Testis (tissue), 3 donors: Measurements from ENCODE around the gene ADCY10. TPM values are rescaled to one million over a fixed set of nuclear protein-coding genes. Genes with fewer than 3 reads are reported as not detected.
"Not testable (repeated sequence)": the region's sequence is repeated elsewhere in the genome, so short reads cannot be mapped to it uniquely, and the experiment has no call there.

Source experiments
- DNase-seq: peaks from one replicate; pipeline ENCODE4 v3.0.0-alpha.2; 2019
- H3K27ac ChIP-seq, 2 donors: fragments of 200-600 bp; sonication (generic); one replicate each; pipeline ENCODE4 v1.5.1; 2019
- H3K27me3 ChIP-seq: fragments of 200-600 bp; sonication (generic); one replicate; pipeline ENCODE4 v1.5.1; 2019
- H3K36me3 ChIP-seq: fragments of 200-600 bp; sonication (generic); one replicate; pipeline ENCODE4 v1.5.1; 2017; ENCODE audit warnings: low read depth; ENCODE audit errors: missing control alignments
- H3K4me1 ChIP-seq: fragments of 200-600 bp; sonication (generic); one replicate; pipeline ENCODE4 v1.5.1; 2019
- H3K4me3 ChIP-seq, 2 donors: fragments of 200-600 bp; sonication (generic); one replicate each; pipeline ENCODE4 v1.5.1; 2017 to 2019
- H3K9me3 ChIP-seq: fragments of 200-600 bp; sonication (generic); one replicate; pipeline ENCODE4 v1.5.1; 2017
- CTCF ChIP-seq, 3 experiments: fragments of 450-650 bp in 2 of 3; fragments of 200-600 bp in 1 of 3; sonication (generic) in 1 of 3; IDR thresholded peaks; one replicate each; pipeline ENCODE4 v1.5.1; 2016 to 2019; ENCODE audit warnings: antibody characterized with exemption in 3 of 3, mild to moderate bottlenecking in 2 of 3, moderate library complexity in 1 of 3
- POLR2A ChIP-seq: fragments of 450-650 bp; IDR thresholded peaks from one replicate; pipeline ENCODE4 v1.6.1; 2017; ENCODE audit warnings: antibody characterized with exemption, mild to moderate bottlenecking, moderate library complexity
- WGBS, 2 donors: methylation state at CpG; one replicate each; pipeline ENCODE4 v1.1.5; 2018; 5-methylcytosine and 5-hydroxymethylcytosine counted together
- intact Hi-C: fragments of 100-400 bp; cut with DNase I; formaldehyde crosslinking; loops from one replicate; pipeline ENCODE4 v1.15.1; 2023; ENCODE audit warnings: low total_unique reads
- polyA plus RNA-seq: library from polyadenylated mRNA; stranded (reverse); fragments of 350-450 nt; fragmentation: Illumina TruSeq; extraction: RNeasy Lipid Tissue Mini Kit (QIAGEN cat#74804); gene quantifications from one replicate; pipeline ENCODE4 v1.2.3, GENCODE V29; 2014; ENCODE audit warnings: low read depth, low replicate concordance; ENCODE audit not compliant: insufficient read depth
- total RNA-seq, 2 donors: library from RNA; depleted of rRNA; stranded (reverse); fragments of >200 nt; gene quantifications; one replicate each; pipeline ENCODE4 v1.2.3, GENCODE V29; 2016

The ADCY10 gene
- total and polyA plus RNA-seq, 3 donors from 2014 or later = 9.4 to 49.7 (median 24.6) TPM

GRCh38 chr1:167815650-167816049 is 98.3 kb downstream of the ADCY10 start:
- H3K27me3 ChIP-seq = no peaks in the 10 kb centered on the region
- no peak overlapping the region for H3K27ac ChIP-seq
- H3K36me3 ChIP-seq = no peaks in the 10 kb centered on the region
- no peak overlapping the region for H3K4me3 ChIP-seq
- TF ChIP-seq POLR2A (no peak), CTCF (IDR thresholded peaks at IDR 0.05) (no peak)
- H3K9me3 ChIP-seq = no peaks in the 10 kb centered on the region
- no peak for DNase-seq
- H3K4me1 ChIP-seq = no peaks in the 10 kb centered on the region
- intact Hi-C loops = no loop called here
- 100% methylated on average over 1 of the region's 1 CpG for WGBS, 2 donors

DNA sequence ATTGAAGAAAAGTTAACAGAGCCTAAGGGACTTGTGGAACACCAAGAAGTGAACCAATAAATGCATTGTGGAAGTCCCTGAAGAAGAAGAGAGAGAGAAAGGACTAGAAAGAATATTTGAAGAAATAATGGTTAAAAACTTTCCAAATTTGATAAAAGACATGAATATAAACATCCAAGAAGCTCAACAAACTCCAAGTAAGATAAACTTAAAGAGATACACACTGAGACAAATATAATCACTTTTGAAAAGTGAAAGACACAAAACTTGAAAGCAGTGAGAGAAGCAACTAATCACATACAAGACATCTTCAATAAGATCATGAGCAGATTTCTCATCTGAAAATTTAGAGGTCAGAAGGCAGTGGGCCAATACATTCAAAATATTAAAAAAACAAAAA is 101.0 kb downstream of the ADCY10 start:
- H3K27ac ChIP-seq = no peak overlapping the region
- H3K36me3 ChIP-seq = no peaks in the 10 kb centered on the region
- intact Hi-C loops = no loop called here
- no peaks in the 10 kb centered on the region for H3K9me3 ChIP-seq
- H3K4me1 ChIP-seq = no peaks in the 10 kb centered on the region
- no peak for DNase-seq
- TF ChIP-seq POLR2A = no peak
- TF ChIP-seq CTCF (IDR thresholded peaks at IDR 0.05) = no peak
- no peaks in the 10 kb centered on the region for H3K27me3 ChIP-seq
- no peak overlapping the region for H3K4me3 ChIP-seq

- 61 to 64% methylated on average over 3 of the region's 3 CpGs for WGBS, 2 donors
- no peak for DNase-seq
- TF ChIP-seq POLR2A (no peak), CTCF (IDR thresholded peaks at IDR 0.05) (no peak)
- Histone ChIP-seq H3K27me3 (no peaks in the 10 kb centered on the region), H3K4me3 (no peak overlapping the region), H3K9me3 (no peaks in the 10 kb centered on the region), H3K4me1 (no peaks in the 10 kb centered on the region), H3K36me3 (no peaks in the 10 kb centered on the region), H3K27ac (no peak overlapping the region)
- intact Hi-C loops = no loop called here
Observed at GRCh38 chr1:167808690-167809089, 105.2 kb downstream of the ADCY10 start.

GRCh38 chr1:167808104-167808503 is 105.8 kb downstream of the ADCY10 start:
- Histone ChIP-seq H3K9me3 (no peaks in the 10 kb centered on the region), H3K27ac (no peak overlapping the region), H3K4me1 (no peaks in the 10 kb centered on the region), H3K4me3 (no peak overlapping the region), H3K36me3 (no peaks in the 10 kb centered on the region), H3K27me3 (no peaks in the 10 kb centered on the region)
- DNase-seq = no peak
- WGBS, 2 donors = 82 to 87% methylated on average over 3 of the region's 3 CpGs
- intact Hi-C loops = no loop called here
- no peak for TF ChIP-seq CTCF (IDR thresholded peaks at IDR 0.05)
- TF ChIP-seq POLR2A = no peak

- H3K36me3 ChIP-seq, H3K4me1 ChIP-seq, H3K9me3 ChIP-seq, H3K27ac ChIP-seq, H3K4me3 ChIP-seq, intact Hi-C loops, H3K27me3 ChIP-seq, DNase-seq: not testable (repeated sequence)
- 86 to 95% methylated on average over 9 to 12 of the region's 12 CpGs for whole genome bisulfite sequencing, 2 donors
Observed at GRCh38 chr1:167806676-167807075, 107.3 kb downstream of the ADCY10 start.

DNA sequence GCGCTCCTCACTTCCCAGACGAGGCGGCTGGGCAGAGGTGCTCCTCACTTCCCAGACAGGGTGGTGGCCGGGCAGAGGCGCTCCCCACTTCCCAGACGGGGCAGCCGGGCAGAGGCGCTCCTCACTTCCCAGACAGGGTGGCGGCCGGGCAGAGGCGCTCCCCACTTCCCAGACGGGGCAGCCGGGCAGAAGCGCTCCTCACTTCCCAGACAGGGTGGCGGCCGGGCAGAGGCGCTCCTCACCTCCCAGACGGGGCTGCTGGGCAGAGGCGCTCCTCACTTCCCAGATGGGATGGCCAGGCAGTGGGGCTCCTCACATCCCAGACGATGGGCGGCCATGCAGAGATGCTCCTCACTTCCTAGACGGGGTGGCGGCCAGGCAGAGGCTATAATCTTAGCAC is 107.7 kb downstream of the ADCY10 start:
- intact Hi-C loops, H3K27ac ChIP-seq, DNase-seq, H3K36me3 ChIP-seq, H3K9me3 ChIP-seq, H3K4me1 ChIP-seq, H3K4me3 ChIP-seq, H3K27me3 ChIP-seq: not testable (repeated sequence)
- 92 to 100% methylated on average over 3 to 23 of the region's 23 CpGs for WGBS, 2 donors
